Karpas-422 (cell line): ENCODE results near the gene MACROH2A1. TPM values are rescaled to one million over a fixed set of nuclear protein-coding genes. Genes with fewer than 3 reads are reported as not detected.

Source experiments
- DNase-seq: peaks from one replicate; pipeline ENCODE4 v3.0.0-alpha.2; 2015
- H2AFZ ChIP-seq: fragments of 200-600 bp; sonication (generic); 2 replicates; pipeline ENCODE4 v1.6.1; 2014; ENCODE audit warnings: antibody characterized with exemption, low read length, mixed read lengths
- H3K27ac ChIP-seq: fragments of 200-600 bp; sonication (generic); 2 replicates; pipeline ENCODE4 v1.5.1; 2014; ENCODE audit warnings: mild to moderate bottlenecking, low read length, moderate library complexity
- H3K27me3 ChIP-seq: fragments of 200-600 bp; sonication (generic); 2 replicates; pipeline ENCODE4 v1.6.1; 2014; ENCODE audit warnings: low read length, mixed read lengths
- H3K36me3 ChIP-seq: fragments of 200-600 bp; sonication (generic); 2 replicates; pipeline ENCODE4 v1.6.1; 2014; ENCODE audit warnings: low read length, mixed read lengths; ENCODE audit not compliant: insufficient read depth
- H3K4me1 ChIP-seq: fragments of 200-600 bp; sonication (generic); 2 replicates; pipeline ENCODE4 v1.6.1; 2014; ENCODE audit warnings: mild to moderate bottlenecking, low read length, mixed read lengths
- H3K4me2 ChIP-seq: fragments of 200-600 bp; sonication (generic); 2 replicates; pipeline ENCODE4 v1.6.1; 2014; ENCODE audit warnings: low read length, low read depth, mild to moderate bottlenecking; ENCODE audit not compliant: poor library complexity, severe bottlenecking
- H3K4me3 ChIP-seq: fragments of 200-600 bp; sonication (generic); 2 replicates; pipeline ENCODE4 v1.5.1; 2014; ENCODE audit warnings: mild to moderate bottlenecking, antibody characterized with exemption, low read length, mixed read lengths
- H3K79me2 ChIP-seq: fragments of 200-600 bp; sonication (generic); 2 replicates; pipeline ENCODE4 v1.6.1; 2014; ENCODE audit warnings: mild to moderate bottlenecking, low read length, mixed read lengths
- H3K9ac ChIP-seq: fragments of 200-600 bp; sonication (generic); 2 replicates; pipeline ENCODE4 v1.6.0; 2014; ENCODE audit warnings: low read length
- H3K9me2 ChIP-seq: fragments of 200-600 bp; sonication (generic), shearing (Covaris generic); replicated peaks from 2 replicates; pipeline ENCODE4 v1.6.0; 2014; ENCODE audit warnings: mild to moderate bottlenecking, low read length, moderate library complexity; ENCODE audit not compliant: insufficient read depth
- H3K9me3 ChIP-seq: fragments of 300-700, 200-600 bp; sonication (generic); 2 replicates; pipeline ENCODE4 v1.6.1; 2014; ENCODE audit warnings: low read length, mixed read lengths
- H4K20me1 ChIP-seq: fragments of 200-600 bp; sonication (generic); 2 replicates; pipeline ENCODE4 v1.6.1; 2014; ENCODE audit warnings: mild to moderate bottlenecking, antibody characterized with exemption, low read length, low read depth; ENCODE audit not compliant: insufficient read depth
- total RNA-seq: library from RNA; depleted of rRNA; stranded (reverse); fragments of >200 nt; shearing (Covaris generic); gene quantifications from 2 replicates; pipeline ENCODE4 v1.2.3, GENCODE V29; 2014; ENCODE audit warnings: low replicate concordance; rRNA removed

Gene MACROH2A1
- total RNA-seq, result 160 and 245 TPM in 2 replicates

- Histone ChIP-seq H3K4me3 (peak within 1 kb of the TSS; percentile 92), H2AFZ (peak within 1 kb of the TSS; percentile 97), H3K27ac (peak within 1 kb of the TSS; percentile 65), H3K9ac (peak within 1 kb of the TSS; percentile 94), H3K9me3 (no peaks in the 10 kb centered on the region), H3K9me2 (no peaks in the 10 kb centered on the region), H3K36me3 (no peaks in the 10 kb centered on the region), H3K27me3 (no peaks in the 10 kb centered on the region), H3K4me2 (peak within 1 kb of the TSS; percentile 97), H3K4me1 (peaks cover 50% of the 10 kb centered on the region), H3K79me2 (peaks cover 46% of the 10 kb centered on the region), H4K20me1 (peaks cover 36% of the 10 kb centered on the region)
- peak; percentile 95 for DNase-seq
Measured at GRCh38 chr5:135398855-135399793, at the start of gene MACROH2A1. Gene MACROH2A1, minus strand, starts transcription at chr5:135399231. Its CDS starts 10,138 bp downstream, at chr5:135389093.

- no peaks in the 10 kb centered on the region for H3K27me3 ChIP-seq
- no peak overlapping the region for H3K4me2 ChIP-seq
- H4K20me1 ChIP-seq, result no peaks in the 10 kb centered on the region
- DNase-seq, result no peak
- H3K79me2 ChIP-seq, result no peaks in the 10 kb centered on the region
- H3K4me3 ChIP-seq, result no peak overlapping the region
- no peak overlapping the region for H2AFZ ChIP-seq
- no peaks in the 10 kb centered on the region for H3K9me2 ChIP-seq
- no peak overlapping the region for H3K27ac ChIP-seq
- no peak overlapping the region for H3K9ac ChIP-seq
- H3K9me3 ChIP-seq, result no peaks in the 10 kb centered on the region
- no peaks in the 10 kb centered on the region for H3K36me3 ChIP-seq
- no peaks in the 10 kb centered on the region for H3K4me1 ChIP-seq
Measured at GRCh38 chr5:135448071-135448739, 49.2 kb upstream of the MACROH2A1 start.

GRCh38 chr5:135447298-135447929 lies 48.4 kb upstream of the MACROH2A1 start, which contains the start of gene DCANP1:
Gene DCANP1, minus strand, starts transcription at chr5:135447348. Its CDS starts 240 bp downstream, at chr5:135447108.
- Histone ChIP-seq H3K9me2 (no peaks in the 10 kb centered on the region), H3K4me3 (no peak within 1 kb of the TSS), H3K4me1 (no peaks in the 10 kb centered on the region), H2AFZ (no peak within 1 kb of the TSS), H3K36me3 (no peaks in the 10 kb centered on the region), H3K4me2 (no peak within 1 kb of the TSS), H3K9ac (no peak within 1 kb of the TSS), H3K9me3 (no peaks in the 10 kb centered on the region), H3K79me2 (no peaks in the 10 kb centered on the region), H3K27ac (no peak within 1 kb of the TSS), H3K27me3 (no peaks in the 10 kb centered on the region), H4K20me1 (no peaks in the 10 kb centered on the region)
- DNase-seq, result no peak

- H2AFZ ChIP-seq, result no peak overlapping the region
- no peak for DNase-seq
Measured at GRCh38 chr5:135446615-135447014, 47.6 kb upstream of the MACROH2A1 start.

GRCh38 chr5:135446206-135446605 lies 47.2 kb upstream of the MACROH2A1 start:
- H3K27ac ChIP-seq, result no peak overlapping the region
- no peaks in the 10 kb centered on the region for H4K20me1 ChIP-seq
- no peaks in the 10 kb centered on the region for H3K9me2 ChIP-seq
- no peak overlapping the region for H3K9ac ChIP-seq
- no peak overlapping the region for H3K4me3 ChIP-seq
- H3K4me2 ChIP-seq, result no peak overlapping the region
- no peaks in the 10 kb centered on the region for H3K27me3 ChIP-seq
- H2AFZ ChIP-seq, result no peak overlapping the region
- H3K79me2 ChIP-seq, result no peaks in the 10 kb centered on the region
- no peaks in the 10 kb centered on the region for H3K9me3 ChIP-seq
- no peaks in the 10 kb centered on the region for H3K36me3 ChIP-seq
- DNase-seq, result no peak
- H3K4me1 ChIP-seq, result no peaks in the 10 kb centered on the region

More at GRCh38 chr5:135446615-135447014, 47.6 kb upstream of the MACROH2A1 start:
- H3K4me2 ChIP-seq, result no peak overlapping the region
- no peak overlapping the region for H3K4me3 ChIP-seq
- H3K27me3 ChIP-seq, result no peaks in the 10 kb centered on the region
- H3K27ac ChIP-seq, result no peak overlapping the region
- no peaks in the 10 kb centered on the region for H4K20me1 ChIP-seq
- no peaks in the 10 kb centered on the region for H3K36me3 ChIP-seq
- no peak overlapping the region for H3K9ac ChIP-seq
- H3K4me1 ChIP-seq, result no peaks in the 10 kb centered on the region
- H3K9me3 ChIP-seq, result no peaks in the 10 kb centered on the region
- no peaks in the 10 kb centered on the region for H3K9me2 ChIP-seq
- H3K79me2 ChIP-seq, result no peaks in the 10 kb centered on the region

GRCh38 chr5:135445306-135445985 lies 46.4 kb upstream of the MACROH2A1 start:
- Histone ChIP-seq H3K4me3 (no peak overlapping the region), H3K9me2 (no peaks in the 10 kb centered on the region)

GRCh38 chr5:135444881-135445280 lies 45.9 kb upstream of the MACROH2A1 start:
- Histone ChIP-seq H3K9me3 (no peaks in the 10 kb centered on the region), H3K9me2 (no peaks in the 10 kb centered on the region), H3K4me3 (no peak overlapping the region), H3K4me1 (no peaks in the 10 kb centered on the region), H3K4me2 (no peak overlapping the region), H4K20me1 (no peaks in the 10 kb centered on the region), H3K27ac (no peak overlapping the region), H2AFZ (no peak overlapping the region), H3K9ac (no peak overlapping the region), H3K79me2 (no peaks in the 10 kb centered on the region), H3K27me3 (no peaks in the 10 kb centered on the region), H3K36me3 (no peaks in the 10 kb centered on the region)
- no peak for DNase-seq

More at GRCh38 chr5:135445306-135445985, 46.4 kb upstream of the MACROH2A1 start:
- Histone ChIP-seq H3K4me2 (no peak overlapping the region), H3K9me3 (no peaks in the 10 kb centered on the region), H3K4me1 (no peaks in the 10 kb centered on the region), H3K27ac (no peak overlapping the region), H3K79me2 (no peaks in the 10 kb centered on the region), H3K9ac (no peak overlapping the region), H3K36me3 (no peaks in the 10 kb centered on the region), H3K27me3 (no peaks in the 10 kb centered on the region), H2AFZ (no peak overlapping the region), H4K20me1 (no peaks in the 10 kb centered on the region)
- no peak for DNase-seq
